Vagina (tissue), 2 donors: Measurements from ENCODE around the gene EPB41L2. TPM values are rescaled to one million over a fixed set of nuclear protein-coding genes. Genes with fewer than 3 reads are reported as not detected.

ENCODE experiments used
- DNase-seq, 2 donors: peaks; one replicate each; pipeline ENCODE4 v3.0.0-alpha.2; 2017; ENCODE audit errors: extremely low spot score in 2 of 2
- H3K27ac ChIP-seq: fragments of 200-600 bp; sonication (generic); one replicate; pipeline ENCODE4 v1.5.1; 2019
- H3K27me3 ChIP-seq: fragments of 200-600 bp; sonication (generic); one replicate; pipeline ENCODE4 v1.5.1; 2019
- H3K36me3 ChIP-seq, 2 donors: fragments of 200-600 bp; sonication (generic); one replicate each; pipeline ENCODE4 v1.5.1; 2017 to 2019
- H3K4me1 ChIP-seq: fragments of 200-600 bp; sonication (generic); one replicate; pipeline ENCODE4 v1.5.1; 2019
- H3K4me3 ChIP-seq, 2 donors: fragments of 200-600 bp; sonication (generic); 1 replicate in 1 of 2; 2 replicates in 1 of 2; pipeline ENCODE4 v1.5.1; 2016 to 2019
- H3K9me3 ChIP-seq: fragments of 200-600 bp; sonication (generic); one replicate; pipeline ENCODE4 v1.5.1; 2019
- CTCF ChIP-seq, 3 experiments: fragments of 450-650 bp in 2 of 3; fragments of 200-600 bp in 1 of 3; sonication (generic) in 1 of 3; IDR thresholded peaks; one replicate each; pipeline ENCODE4 v1.5.1; 2017 to 2019; ENCODE audit warnings: antibody characterized with exemption in 3 of 3, mild to moderate bottlenecking in 2 of 3, moderate library complexity in 2 of 3
- POLR2A ChIP-seq, 2 donors: fragments of 450-650 bp; IDR thresholded peaks; one replicate each; pipeline ENCODE4 v1.6.1; 2017; ENCODE audit warnings: antibody characterized with exemption in 2 of 2, mild to moderate bottlenecking in 2 of 2, moderate library complexity in 2 of 2
- POLR2AphosphoS5 ChIP-seq, 2 donors: sonication (generic); formaldehyde crosslinking; IDR thresholded peaks; one replicate each; pipeline ENCODE4 v1.9.0; 2017; ENCODE audit warnings: antibody characterized with exemption in 2 of 2, mild to moderate bottlenecking in 2 of 2, low read depth in 1 of 2; ENCODE audit not compliant: insufficient read depth in 1 of 2
- intact Hi-C: fragments of 100-400 bp; cut with DNase I; formaldehyde crosslinking; loops from one replicate; pipeline ENCODE4 v1.15.1; 2023
- total RNA-seq: library from RNA; depleted of rRNA; stranded (reverse); fragments of >200 nt; gene quantifications from one replicate; pipeline ENCODE4 v1.2.3, GENCODE V29; 2016

The EPB41L2 gene
- total RNA-seq, 1 donor from 2014 or later: 96.7 TPM

DNA sequence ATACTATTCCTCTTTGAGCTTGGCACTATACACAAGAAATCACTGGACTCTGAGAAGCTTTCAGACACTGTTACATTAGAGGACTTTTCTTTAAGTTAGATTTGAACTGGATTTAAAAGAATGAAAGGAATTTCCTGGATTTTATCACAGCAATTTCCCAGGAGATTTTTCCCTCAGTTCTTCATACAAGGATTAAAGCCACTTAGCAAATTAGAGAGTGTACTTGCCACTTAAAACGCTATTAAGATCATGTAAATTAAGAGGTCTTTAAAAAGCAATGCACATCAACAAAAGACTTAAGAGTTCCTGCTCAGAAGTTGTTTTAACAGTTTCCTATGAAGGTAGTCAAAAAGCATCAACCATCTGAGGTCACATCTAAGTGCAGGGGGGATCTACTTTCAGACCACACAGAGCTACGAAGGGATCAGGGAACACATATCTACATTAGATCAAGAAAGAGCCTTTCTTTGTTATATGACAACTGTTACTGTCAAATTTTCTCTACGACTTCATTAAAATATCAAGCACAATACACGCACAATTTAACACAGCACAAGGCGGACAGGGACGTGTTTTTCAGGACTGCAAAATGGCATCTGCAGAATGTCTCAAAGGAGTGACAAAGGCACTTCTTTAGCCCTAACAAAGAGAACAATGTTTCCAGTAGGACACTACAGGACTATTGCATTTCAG lies 65.8 kb downstream of the EPB41L2 start:
- H3K4me1 ChIP-seq: peaks cover 14% of the 10 kb centered on the region
- H3K4me3 ChIP-seq: no peak overlapping the region
- H3K36me3 ChIP-seq: no peaks in the 10 kb centered on the region
- TF ChIP-seq POLR2A (IDR thresholded peaks at IDR 0.05) (no peak), CTCF (IDR thresholded peaks at IDR 0.05) (no peak)
- H3K27me3 ChIP-seq: no peaks in the 10 kb centered on the region
- no peak overlapping the region for H3K27ac ChIP-seq
- DNase-seq: no peak
- intact Hi-C loops: no loop called here
- no peaks in the 10 kb centered on the region for H3K9me3 ChIP-seq

DNA sequence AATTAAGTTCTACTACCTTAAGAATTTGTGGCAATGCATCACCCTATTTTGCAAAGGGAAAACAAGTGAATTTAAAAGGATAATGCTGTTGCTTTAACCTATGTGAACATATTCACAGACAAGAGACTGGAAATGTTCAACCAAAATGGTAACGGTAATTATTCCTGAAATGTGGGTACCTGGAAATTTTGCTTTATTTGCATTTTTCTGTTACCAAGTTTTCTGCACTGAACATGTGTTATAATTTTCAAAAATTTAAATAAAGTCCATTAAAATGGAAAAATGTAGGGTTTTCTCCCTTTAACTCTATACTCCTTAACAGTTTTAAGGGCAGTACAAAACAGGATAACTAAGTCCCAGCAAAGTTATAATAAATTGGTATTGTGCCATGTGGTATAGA lies 66.4 kb downstream of the EPB41L2 start:
- H3K4me3 ChIP-seq: no peak overlapping the region
- no peak for DNase-seq

GRCh38 chr6:130995783-130996447 lies 67.1 kb downstream of the EPB41L2 start:
- no peak for DNase-seq
- H3K27me3 ChIP-seq: no peaks in the 10 kb centered on the region
- H3K36me3 ChIP-seq: no peaks in the 10 kb centered on the region
- H3K4me3 ChIP-seq: no peak overlapping the region
- H3K4me1 ChIP-seq: peaks cover 9% of the 10 kb centered on the region
- TF ChIP-seq POLR2A (IDR thresholded peaks at IDR 0.05): no peak
- TF ChIP-seq CTCF (IDR thresholded peaks at IDR 0.05): no peak
- no peak for TF ChIP-seq POLR2AphosphoS5 (IDR thresholded peaks at IDR 0.05; ENCODE audit: insufficient read depth in 1 of 2, low read depth in 1 of 2)
- intact Hi-C loops: no loop called here
- H3K27ac ChIP-seq: no peak overlapping the region
- H3K9me3 ChIP-seq: no peaks in the 10 kb centered on the region

More for the DNA sequence above, 66.4 kb downstream of the EPB41L2 start:
- Histone ChIP-seq H3K9me3 (no peaks in the 10 kb centered on the region), H3K4me1 (peaks cover 9% of the 10 kb centered on the region), H3K27me3 (no peaks in the 10 kb centered on the region), H3K27ac (no peak overlapping the region), H3K36me3 (no peaks in the 10 kb centered on the region)
- no peak for TF ChIP-seq POLR2A (IDR thresholded peaks at IDR 0.05)
- TF ChIP-seq CTCF (IDR thresholded peaks at IDR 0.05): no peak
- no peak for TF ChIP-seq POLR2AphosphoS5 (IDR thresholded peaks at IDR 0.05; ENCODE audit: insufficient read depth in 1 of 2, low read depth in 1 of 2)
- intact Hi-C loops: no loop called here

- Histone ChIP-seq H3K9me3 (no peaks in the 10 kb centered on the region), H3K27ac (no peak overlapping the region), H3K27me3 (no peaks in the 10 kb centered on the region), H3K36me3 (no peaks in the 10 kb centered on the region), H3K4me1 (peaks cover 9% of the 10 kb centered on the region), H3K4me3 (no peak overlapping the region)
- TF ChIP-seq POLR2A (IDR thresholded peaks at IDR 0.05): no peak
- TF ChIP-seq CTCF (IDR thresholded peaks at IDR 0.05): no peak
- no peak for TF ChIP-seq POLR2AphosphoS5 (IDR thresholded peaks at IDR 0.05; ENCODE audit: insufficient read depth in 1 of 2, low read depth in 1 of 2)
- intact Hi-C loops: no loop called here
- no peak for DNase-seq
These were observed 68.5 kb downstream of the EPB41L2 start for GRCh38 chr6:130994319-130995097.
